H1 (cell line): ENCODE measurements around the gene MTFMT. TPM values are rescaled to one million over a fixed set of nuclear protein-coding genes. Genes with fewer than 3 reads are reported as not detected.

ENCODE experiments used
- CTCF ChIA-PET: fragments of 300-600 bp; sonication (Branson Sonifier 250); formaldehyde crosslinking; loops from one replicate; lab custom pipeline; 2021; ENCODE audit not compliant: partially characterized antibody; lab: Charles Lee
- POLR2A ChIA-PET: fragments of 300-600 bp; sonication (Branson Sonifier 250); formaldehyde crosslinking; loops from one replicate; lab custom pipeline; 2021; ENCODE audit warnings: inconsistent platforms; ENCODE audit not compliant: partially characterized antibody; lab: Charles Lee
- DNase-seq, 2 experiments: peaks; one replicate each; pipeline versions ENCODE4 v3.0.0 to v3.0.0-alpha.2; 2010 to 2022; ENCODE audit warnings: low spot score in 2 of 2, low read depth in 1 of 2, mixed read lengths in 1 of 2
- FAIRE-seq: peaks from 2 replicates; lab custom pipeline; 2011; peaks lifted over from hg19 to GRCh38; lab: Jason Lieb, UNC
- H2AFZ ChIP-seq: 2 replicates; pipeline ENCODE4 v1.8.1; 2012; ENCODE audit warnings: low read length, inconsistent platforms
- H2AK5ac ChIP-seq: 2 replicates; pipeline ENCODE4 v1.6.1; 2013; ENCODE audit warnings: low read depth, low read length
- H2BK120ac ChIP-seq: replicated peaks from 2 replicates; pipeline ENCODE3; 2013; ENCODE audit warnings: low read depth, low read length, inconsistent platforms
- H2BK12ac ChIP-seq: 2 replicates; pipeline ENCODE4 v1.6.1; 2013; ENCODE audit warnings: low read depth, low read length
- H2BK15ac ChIP-seq: 2 replicates; pipeline ENCODE4 v1.6.1; 2013; ENCODE audit warnings: low read length
- H2BK20ac ChIP-seq: 2 replicates; pipeline ENCODE4 v1.6.1; 2013; ENCODE audit warnings: low read length
- H2BK5ac ChIP-seq: 2 replicates; pipeline ENCODE4 v1.6.1; 2013; ENCODE audit warnings: low read depth, low read length
- H3K14ac ChIP-seq: 2 replicates; pipeline ENCODE4 v1.6.1; 2013; ENCODE audit warnings: inconsistent platforms; ENCODE audit not compliant: insufficient read length
- H3K18ac ChIP-seq: 2 replicates; pipeline ENCODE4 v1.6.1; 2013; ENCODE audit warnings: low read length; ENCODE audit errors: extremely low read depth
- H3K23ac ChIP-seq: 2 replicates; pipeline ENCODE4 v1.6.1; 2013; ENCODE audit warnings: inconsistent platforms; ENCODE audit not compliant: insufficient read length
- H3K23me2 ChIP-seq: 2 replicates; pipeline ENCODE4 v1.6.1; 2013; ENCODE audit warnings: low read depth, low read length
- H3K27ac ChIP-seq: 2 replicates; pipeline ENCODE4 v1.6.1; 2011; ENCODE audit warnings: low read depth, low read length, inconsistent platforms
- H3K27me3 ChIP-seq, 4 experiments: replicated peaks in 1 of 4; 1 replicate in 1 of 4; 2 replicates in 3 of 4; pipeline versions ENCODE4 v1.6.1 to v1.8.1; 2011 to 2013; ENCODE audit warnings: low read length in 3 of 4, mild to moderate bottlenecking in 3 of 4, inconsistent platforms in 2 of 4, mixed read lengths in 2 of 4, moderate library complexity in 1 of 4; ENCODE audit not compliant: control insufficient read depth in 3 of 4, insufficient read depth in 3 of 4; ENCODE audit errors: extremely low read depth in 1 of 4
- H3K36me3 ChIP-seq, 4 experiments: 2 replicates each; pipeline versions ENCODE4 v1.6.1 to v1.8.1; 2011 to 2013; ENCODE audit warnings: mild to moderate bottlenecking in 4 of 4, low read length in 3 of 4, moderate library complexity in 2 of 4, control low read depth in 1 of 4, inconsistent platforms in 1 of 4; ENCODE audit not compliant: insufficient read depth in 4 of 4, control insufficient read depth in 2 of 4
- H3K4ac ChIP-seq: replicated peaks from 2 replicates; pipeline ENCODE3; 2013; ENCODE audit warnings: low read length, low read depth, mixed read lengths, inconsistent platforms; ENCODE audit not compliant: insufficient read length
- H3K4me1 ChIP-seq, 4 experiments: replicated peaks in 1 of 4; 1 replicate in 1 of 4; 2 replicates in 3 of 4; pipeline versions ENCODE4 v1.6.1 to v1.8.1; 2011 to 2013; ENCODE audit warnings: low read length in 3 of 4, inconsistent platforms in 2 of 4, mixed read lengths in 1 of 4; ENCODE audit not compliant: insufficient read depth in 4 of 4, control insufficient read depth in 3 of 4
- H3K4me2 ChIP-seq, 2 experiments: 2 replicates each; pipeline versions ENCODE4 v1.6.1 to v1.8.1; 2011 to 2013; ENCODE audit warnings: low read depth in 2 of 2, low read length in 2 of 2, control low read depth in 1 of 2, inconsistent platforms in 1 of 2, mild to moderate bottlenecking in 1 of 2; ENCODE audit not compliant: insufficient read depth in 1 of 2
- H3K4me3 ChIP-seq, 4 experiments: fragments of 200-600, 300-600 bp in 1 of 4; sonication (generic), shearing (Covaris generic), sonication (Bioruptor Twin) in 1 of 4; 2 replicates each; pipeline versions ENCODE4 v1.5.1 to v1.8.1; 2011 to 2016; ENCODE audit warnings: low read length in 4 of 4, low read depth in 3 of 4, control low read depth in 2 of 4, inconsistent platforms in 2 of 4, mild to moderate bottlenecking in 2 of 4, mixed read lengths in 1 of 4, moderate library complexity in 1 of 4; ENCODE audit not compliant: insufficient read depth in 2 of 4; ENCODE audit errors: extremely low read depth in 1 of 4
- H3K56ac ChIP-seq: replicated peaks from 2 replicates; pipeline ENCODE3; 2013; ENCODE audit warnings: low read depth, mild to moderate bottlenecking, mixed read lengths, low read length, inconsistent platforms; ENCODE audit not compliant: insufficient read length
- H3K79me1 ChIP-seq: 2 replicates; pipeline ENCODE4 v1.6.1; 2013; ENCODE audit warnings: low read depth, low read length, control low read depth
- H3K79me2 ChIP-seq, 2 experiments: 2 replicates each; pipeline versions ENCODE4 v1.6.1 to v1.8.1; 2012 to 2013; ENCODE audit warnings: low read length in 2 of 2, mild to moderate bottlenecking in 2 of 2, inconsistent platforms in 1 of 2; ENCODE audit not compliant: insufficient read depth in 2 of 2, control insufficient read depth in 1 of 2
- H3K9ac ChIP-seq, 4 experiments: replicated peaks in 1 of 4; 1 replicate in 1 of 4; 2 replicates in 3 of 4; pipeline versions ENCODE4 v1.6.1 to v1.8.1; 2011 to 2013; ENCODE audit warnings: low read depth in 3 of 4, low read length in 3 of 4, control low read depth in 2 of 4, mild to moderate bottlenecking in 2 of 4, moderate library complexity in 2 of 4, inconsistent platforms in 1 of 4; ENCODE audit errors: extremely low read depth in 1 of 4
- H3K9me3 ChIP-seq, 2 experiments: 2 replicates each; pipeline versions ENCODE4 v1.6.1 to v1.8.1; 2012 to 2013; ENCODE audit warnings: mild to moderate bottlenecking in 2 of 2, moderate library complexity in 2 of 2, control low read depth in 1 of 2, inconsistent platforms in 1 of 2, low read depth in 1 of 2, low read length in 1 of 2, mixed read lengths in 1 of 2; ENCODE audit not compliant: insufficient read depth in 2 of 2
- H4K20me1 ChIP-seq, 2 experiments: replicated peaks in 1 of 2; 2 replicates each; pipeline versions ENCODE3 to v1.8.1; 2011 to 2013; ENCODE audit warnings: inconsistent platforms in 2 of 2, low read length in 2 of 2, mild to moderate bottlenecking in 1 of 2; ENCODE audit not compliant: insufficient read depth in 2 of 2, control insufficient read depth in 1 of 2
- H4K5ac ChIP-seq: 2 replicates; pipeline ENCODE4 v1.6.1; 2013; ENCODE audit warnings: low read length, low read depth, mixed read lengths, inconsistent platforms; ENCODE audit not compliant: insufficient read length
- H4K8ac ChIP-seq: 2 replicates; pipeline ENCODE4 v1.8.0; 2013; ENCODE audit warnings: mild to moderate bottlenecking, moderate library complexity, low read length, inconsistent platforms; ENCODE audit not compliant: insufficient read depth; ENCODE audit errors: extremely low read depth
- H4K91ac ChIP-seq: replicated peaks from 2 replicates; pipeline ENCODE3; 2013; ENCODE audit warnings: low read length, mixed read lengths, inconsistent platforms; ENCODE audit not compliant: insufficient read length
- KDM1A ChIP-seq: fragments of 200-600, 300-600 bp; sonication (generic); IDR thresholded peaks from 2 replicates; pipeline ENCODE4 v1.7.1; 2016; ENCODE audit warnings: mild to moderate bottlenecking, low read length, borderline replicate concordance
- POLR2A ChIP-seq, 2 experiments: IDR thresholded peaks; 1 replicate in 1 of 2; 2 replicates in 1 of 2; pipeline ENCODE4 v1.6.1; 2011; ENCODE audit warnings: low read depth in 2 of 2, low read length in 2 of 2, mild to moderate bottlenecking in 2 of 2; ENCODE audit errors: control extremely low read depth in 1 of 2
- RAD21 ChIP-seq, 2 experiments: IDR thresholded peaks in 1 of 2; conservative IDR thresholded peaks in 1 of 2; 2 replicates each; pipeline ENCODE4 v1.6.1; 2011; ENCODE audit warnings: low read depth in 2 of 2, low read length in 2 of 2, improper control_type of control experiment in 1 of 2, inconsistent platforms in 1 of 2, mild to moderate bottlenecking in 1 of 2, moderate library complexity in 1 of 2
- SIX5 ChIP-seq: IDR thresholded peaks from 2 replicates; pipeline ENCODE4 v1.6.1; 2011; ENCODE audit warnings: mild to moderate bottlenecking, low read depth, low read length
- WGBS, 2 experiments: shearing (Covaris generic) in 1 of 2; methylation state at CpG; one replicate each; pipeline versions ENCODE4 v1.1.6 to v1.1.7; 2013 to 2015; ENCODE audit warnings: low lambda C conversion rate in 2 of 2, mixed read lengths in 2 of 2, inconsistent platforms in 1 of 2, low coverage in 1 of 2, missing lambda C conversion rate in 1 of 2; ENCODE audit not compliant: insufficient replicate concordance in 2 of 2, insufficient coverage in 1 of 2, insufficient read length in 1 of 2; ENCODE audit errors: extremely low coverage in 1 of 2, missing lambda C conversion rate in 1 of 2; 5-methylcytosine and 5-hydroxymethylcytosine counted together
- polyA plus RNA-seq, 7 experiments: library from polyadenylated mRNA; depleted of rRNA in 3 of 7; stranded (reverse) in 5 of 7; unstranded in 2 of 7; fragments of >200 nt in 5 of 7; fragments of 200-250 nt in 2 of 7; gene quantifications; 1 replicate in 5 of 7; 2 replicates in 1 of 7; 4 replicates in 1 of 7; pipeline versions ENCODE4 v1.2.1 to v1.2.3, GENCODE V29; 2011 to 2013; ENCODE audit warnings: missing spikeins in 2 of 7, mixed read lengths in 2 of 7
- total RNA-seq: library from RNA; stranded (reverse); fragmentation: NEBNext Ultra II Directional; extraction: Animal tissue kit (Norgen Biotek cat#: 25700); gene quantifications from 2 replicates; pipeline ENCODE4 v1.2.1, GENCODE V29; 2021

The MTFMT gene
- total and polyA plus RNA-seq, 2 of the 8 experiments (the other 6 are each of a cell fraction or from before 2014, with no cell fraction given), result 7.7 to 20.8 TPM

GRCh38 chr15:65062726-65063125 is 33.3 kb upstream of the MTFMT start:
- Histone ChIP-seq H3K36me3 (no peaks in the 10 kb centered on the region), H4K5ac (no peak overlapping the region), H4K91ac (no peak overlapping the region), H2AK5ac (no peak overlapping the region), H3K23me2 (peaks cover 6% of the 10 kb centered on the region; the same call in 1 of the 2 replicates), H3K79me1 (peaks cover 3% of the 10 kb centered on the region; the same call in 1 of the 2 replicates), H3K56ac (no peak overlapping the region), H3K4me1 (peaks cover 0 to 8% (median 1%) of the 10 kb centered on the region in 4 experiments; a peak in 2 of 7 replicates), H3K4me2 (no peak overlapping the region), H3K9me3 (no peaks in the 10 kb centered on the region), H3K27me3 (peaks cover 0 to 6% (median 1%) of the 10 kb centered on the region in 4 experiments; a peak in 3 of 7 replicates), H3K23ac (no peak overlapping the region), H3K9ac (no peak overlapping the region), H2BK12ac (no peak overlapping the region), H3K27ac (no peak overlapping the region), H3K4me3 (no peak overlapping the region), H2BK20ac (no peak overlapping the region)
- ChIA-PET POLR2A (interaction anchor here (1.0 to 1.4 kb wide), 6 partner anchors 7 to 235 kb away, joined by 3 to 5 read pairs (median 3); no protein-coding TSS in a partner anchor), CTCF (interaction anchor here (1.2 to 33.2 kb wide), 7 partner anchors 8 to 49 kb away, joined by 3 to 1213 read pairs (median 10); partner anchors contain the start of genes KBTBD13, RASL12 and SLC51B)
- TF ChIP-seq KDM1A (no peak), SIX5 (no peak), RAD21 (IDR thresholded peaks at IDR 0.05 in 1 of 2, conservative IDR thresholded peaks at IDR 0.05 in 1 of 2; ENCODE audit: low read depth in 2 of 2, low read length in 2 of 2) (no peak), POLR2A (IDR thresholded peaks at IDR 0.05; ENCODE audit: control extremely low read depth in 1 of 2, low read depth in 2 of 2, low read length in 2 of 2) (no peak)
- TF ChIP-seq, all 59 proteins: peak for 0
- H2BK5ac ChIP-seq, result no peak overlapping the region
- no peak for FAIRE-seq
- H2BK15ac ChIP-seq, result no peak overlapping the region
- no peaks in the 10 kb centered on the region for H4K20me1 ChIP-seq
- H2BK120ac ChIP-seq, result no peak overlapping the region
- 84% methylated on average over 5 of the region's 5 CpGs; no CpG with 5 or more reads in 1 of the 2 experiments for WGBS, 2 experiments
- H3K18ac ChIP-seq, result no peak overlapping the region
- no peak overlapping the region for H4K8ac ChIP-seq
- H3K79me2 ChIP-seq, result no peaks in the 10 kb centered on the region
- H3K4ac ChIP-seq, result no peak overlapping the region
- no peak overlapping the region for H3K14ac ChIP-seq
- no peak overlapping the region for H2AFZ ChIP-seq
- no peak for DNase-seq
